Lung (tissue), 12 donors: ENCODE results near the gene USP3. TPM values are rescaled to one million over a fixed set of nuclear protein-coding genes. Genes with fewer than 3 reads are reported as not detected.
A peak's percentile ranks its signal among the peaks of the same experiment; 100 is the strongest.

Source experiments
- ATAC-seq: fragments of 200-7000 bp; cut with Tn5 transposase; one replicate; pipeline ENCODE4 v1.9.1; 2020; ENCODE audit warnings: moderate number of reproducible peaks; ENCODE audit not compliant: insufficient read depth, low FRiP score
- DNase-seq, 3 donors: peaks; one replicate each; pipeline ENCODE4 v3.0.0-alpha.2; 2013 to 2017
- H3K27ac ChIP-seq, 2 donors: one replicate each; pipeline ENCODE4 v1.5.1; 2013; ENCODE audit warnings: mild to moderate bottlenecking in 2 of 2, moderate library complexity in 2 of 2, control low read depth in 1 of 2, inconsistent platforms in 1 of 2, low read depth in 1 of 2, low read length in 1 of 2
- H3K27me3 ChIP-seq, 3 donors: one replicate each; pipeline ENCODE4 v1.5.1; 2013; ENCODE audit warnings: low read length in 2 of 3; ENCODE audit not compliant: control insufficient read depth in 3 of 3, insufficient read depth in 3 of 3
- H3K36me3 ChIP-seq, 4 donors: one replicate each; pipeline ENCODE4 v1.5.1; 2013; ENCODE audit warnings: low read length in 4 of 4, mild to moderate bottlenecking in 1 of 4, moderate library complexity in 1 of 4; ENCODE audit not compliant: control insufficient read depth in 4 of 4, insufficient read depth in 4 of 4
- H3K4me1 ChIP-seq, 5 donors: one replicate each; pipeline ENCODE4 v1.5.1; 2013; ENCODE audit warnings: low read length in 5 of 5, mild to moderate bottlenecking in 2 of 5, moderate library complexity in 1 of 5; ENCODE audit not compliant: control insufficient read depth in 5 of 5, insufficient read depth in 5 of 5
- H3K4me3 ChIP-seq: one replicate; pipeline ENCODE4 v1.5.1; 2013; ENCODE audit warnings: mild to moderate bottlenecking, control low read depth, moderate library complexity
- H3K9ac ChIP-seq, 2 donors: one replicate each; pipeline ENCODE4 v1.5.1; 2013; ENCODE audit warnings: low read length in 2 of 2, control low read depth in 1 of 2; ENCODE audit not compliant: insufficient read depth in 1 of 2
- H3K9me3 ChIP-seq, 4 donors: one replicate each; pipeline ENCODE4 v1.5.1; 2013; ENCODE audit warnings: low read length in 3 of 4, mild to moderate bottlenecking in 1 of 4, moderate library complexity in 1 of 4; ENCODE audit not compliant: control insufficient read depth in 4 of 4, insufficient read depth in 3 of 4
- CTCF ChIP-seq: IDR thresholded peaks from 2 replicates; pipeline ENCODE4 v1.5.1; 2012; ENCODE audit warnings: mild to moderate bottlenecking; ENCODE audit errors: control extremely low read depth, extremely low read depth
- WGBS, 2 donors: extraction: QIAGEN DNeasy Blood & Tissue Kit; methylation state at CpG; one replicate each; pipeline ENCODE4 v1.1.7; 2013; 5-methylcytosine and 5-hydroxymethylcytosine counted together
- polyA plus RNA-seq, 2 donors: library from polyadenylated mRNA; stranded (reverse); fragments of 200-250 nt; gene quantifications; one replicate each; pipeline ENCODE4 v1.2.1, GENCODE V29; 2013
- total RNA-seq, 2 donors: library from RNA; depleted of rRNA in 1 of 2; stranded (reverse); fragments of >200 nt in 1 of 2; gene quantifications; one replicate each; pipeline ENCODE4 v1.2.1, GENCODE V29; 2014 to 2021
- donor health status: control.
- donor health status: control.
- donor health status: Bipolar disorder and iron deficiency.
- donor health status: healthy.
- donor health status: DM: yes; HTN: yes; CAD: no.

Gene USP3
- total and polyA plus RNA-seq, 4 donors = 29.1 to 95.5 (median 49.9) TPM

DNA sequence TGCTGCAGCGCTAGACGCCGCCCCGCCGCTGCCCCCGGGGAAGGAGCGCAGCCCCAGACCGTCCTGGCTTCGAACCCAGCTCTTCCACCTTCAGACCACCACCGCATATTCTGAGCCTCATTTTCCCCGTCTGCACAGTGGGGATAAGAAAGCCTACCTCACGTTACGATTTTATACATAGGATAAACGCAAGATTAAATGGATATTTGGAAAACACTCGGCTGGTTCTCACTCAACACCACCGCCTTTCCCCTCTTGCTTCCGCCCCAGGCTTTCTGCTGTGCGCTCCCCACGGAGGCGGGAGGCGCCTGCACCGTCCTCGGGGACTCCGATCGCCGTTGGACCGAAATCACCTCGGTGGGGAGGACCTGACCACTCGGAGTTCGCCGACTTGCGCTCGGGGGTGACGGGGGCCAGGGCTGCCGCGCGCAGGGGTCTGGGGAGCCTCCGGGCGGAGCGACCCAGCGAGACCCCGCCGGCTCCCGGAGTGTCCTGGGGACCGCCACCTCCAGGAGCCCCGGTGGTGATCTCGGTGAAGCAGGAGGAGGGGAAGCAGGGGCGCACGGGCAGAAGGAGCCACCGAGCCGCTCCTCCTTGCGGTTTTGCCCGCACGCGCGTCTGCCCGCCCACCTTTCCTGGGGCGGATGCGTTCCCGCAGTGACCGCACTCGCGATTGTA is 96.8 kb downstream of the USP3 start:
- H3K27ac ChIP-seq = peak overlapping the region; percentile 74 to 84
- DNase-seq (peak; percentile 44 to 54 (median 44)), ATAC-seq (peak; percentile 1)
- H3K9ac ChIP-seq = peak overlapping the region; percentile 76 to 90
- H3K4me1 ChIP-seq = peaks cover 0 to 42% (median 13%) of the 10 kb centered on the region in 5 donors
- no peak for TF ChIP-seq CTCF
- peaks cover 0 to 7% (median 0%) of the 10 kb centered on the region in 4 donors for H3K36me3 ChIP-seq
- H3K9me3 ChIP-seq = no peaks in the 10 kb centered on the region
- no peaks in the 10 kb centered on the region for H3K27me3 ChIP-seq
- H3K4me3 ChIP-seq = peak overlapping the region; percentile 58
- 0% methylated on average over 57 to 63 of the region's 63 CpGs for WGBS, 2 donors

- peak overlapping the region; percentile 76 to 90 for H3K9ac ChIP-seq
- H3K36me3 ChIP-seq = peaks cover 0 to 7% (median under 1%) of the 10 kb centered on the region in 4 donors
- H3K9me3 ChIP-seq = no peaks in the 10 kb centered on the region
- H3K27me3 ChIP-seq = no peaks in the 10 kb centered on the region
- no peak overlapping the region for H3K27ac ChIP-seq
- H3K4me3 ChIP-seq = peak overlapping the region; percentile 58
- 44 to 47% methylated on average over 9 of the region's 9 CpGs for WGBS, 2 donors
- H3K4me1 ChIP-seq = peaks cover 0 to 41% (median 13%) of the 10 kb centered on the region in 5 donors
- TF ChIP-seq CTCF = no peak
- ATAC-seq (no peak), DNase-seq (no peak)
Observed at GRCh38 chr15:63601704-63602185, 97.4 kb downstream of the USP3 start.

DNA sequence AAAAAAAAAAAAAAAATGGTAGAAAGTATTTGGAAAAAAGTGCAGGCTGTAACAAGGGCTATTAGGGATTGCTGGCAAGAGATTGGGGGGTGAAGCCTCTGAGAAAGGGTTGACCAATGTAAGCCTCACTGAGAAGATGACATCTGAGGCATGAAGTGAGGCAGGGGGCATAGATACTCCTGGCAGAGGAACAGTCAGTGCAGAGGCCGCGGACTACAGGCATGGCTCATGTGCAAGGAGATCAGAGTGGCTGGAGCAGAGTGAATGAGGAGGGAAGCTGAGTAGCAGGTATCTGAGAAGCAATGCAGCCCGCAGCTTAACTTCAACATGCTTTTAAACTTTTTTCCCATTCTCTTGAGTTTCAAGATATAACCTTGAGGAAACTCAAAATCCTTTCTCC is 98.2 kb downstream of the USP3 start:
- 93 to 97% methylated on average over 3 of the region's 3 CpGs for WGBS, 2 donors
- TF ChIP-seq CTCF = no peak
- no peak overlapping the region for H3K27ac ChIP-seq
- no peak overlapping the region for H3K4me3 ChIP-seq
- H3K27me3 ChIP-seq = no peaks in the 10 kb centered on the region
- ATAC-seq = no peak
- peaks cover 0 to 8% (median 2%) of the 10 kb centered on the region in 4 donors for H3K36me3 ChIP-seq
- no peak for DNase-seq
- H3K9me3 ChIP-seq = no peaks in the 10 kb centered on the region
- H3K4me1 ChIP-seq = peaks cover 0 to 33% (median 13%) of the 10 kb centered on the region in 5 donors
- H3K9ac ChIP-seq = no peak overlapping the region
